ENCODE data around the gene RAF1.

Gene RAF1

DNA sequence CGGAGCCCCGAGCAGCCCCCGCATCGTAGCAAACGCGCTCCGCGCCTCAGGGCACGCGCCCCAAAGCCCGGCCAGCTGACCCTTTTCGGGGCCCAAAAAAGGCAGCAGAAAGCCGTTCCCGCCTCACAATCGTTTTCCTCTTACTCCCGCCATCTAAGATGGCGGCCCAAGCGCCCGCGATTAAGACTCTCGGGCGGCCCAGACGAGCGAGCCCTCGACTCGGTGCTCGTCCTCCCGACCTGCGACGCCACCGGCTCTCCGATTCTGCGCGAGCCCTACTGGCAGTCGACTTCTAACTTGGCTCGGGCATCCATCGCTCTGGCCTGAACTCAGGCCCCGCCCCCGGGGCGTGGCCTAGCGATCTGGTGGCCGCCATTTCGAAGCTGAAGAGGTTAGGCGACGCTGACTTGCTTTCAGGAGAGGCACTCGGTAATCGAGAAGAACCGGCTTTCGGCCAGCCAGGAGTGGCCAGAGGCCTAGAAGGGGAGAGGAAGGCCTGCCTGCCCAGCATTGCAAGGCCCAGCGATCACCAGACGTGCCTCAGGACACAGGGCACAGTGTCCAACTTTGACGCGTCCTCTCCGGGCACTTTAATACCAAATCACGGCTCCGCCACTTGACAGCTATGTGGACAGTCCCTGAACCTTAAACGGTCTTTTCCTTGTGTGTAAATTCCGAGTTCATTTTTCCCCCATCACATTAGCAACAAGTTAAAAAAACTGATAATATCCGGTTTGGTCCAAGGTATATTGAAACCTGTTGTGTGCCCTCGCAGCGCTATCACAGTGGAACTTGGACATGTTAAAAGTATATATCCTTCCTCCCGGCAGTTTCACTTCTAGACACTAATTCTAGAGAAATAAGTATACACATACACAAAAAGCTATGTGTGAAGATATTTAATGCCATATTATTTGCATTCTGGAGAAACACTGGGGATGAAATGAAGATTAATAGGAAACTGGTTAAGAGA, at the start of gene RAF1:
Gene RAF1, minus strand, starts transcription at position 182 of the 973 bp plus-strand sequence. CDS start 45,396 bp downstream, outside the sequence.
- Histone ChIP-seq H3K36me3 (replicated peaks; ENCODE audit: insufficient read depth, low read length) (no peaks in the 10 kb centered on the region), H3K4me2 (ENCODE audit: low read depth, low read length) (peak within 1 kb of the TSS; percentile 77), H3K9me3 (replicated peaks; ENCODE audit: insufficient read depth, low read length) (no peaks in the 10 kb centered on the region), H4K20me1 (ENCODE audit: insufficient read depth, low read length) (peaks cover 18% of the 10 kb centered on the region), H3K9ac (ENCODE audit: low read length) (peak within 1 kb of the TSS; percentile 99), H3K27me3 (replicated peaks; ENCODE audit: insufficient read depth, low read length) (no peaks in the 10 kb centered on the region), H3F3A (ENCODE audit: insufficient read depth, low read length) (peaks cover 13% of the 10 kb centered on the region), H3K9me2 (replicated peaks; ENCODE audit: insufficient read depth, low read length) (no peaks in the 10 kb centered on the region), H3K79me2 (ENCODE audit: low read length) (peaks cover 47% of the 10 kb centered on the region), H3K27ac (ENCODE audit: low read length) (peak within 1 kb of the TSS; percentile 94), H3K4me3 (ENCODE audit: low read length) (peak within 1 kb of the TSS; percentile 89), H3K4me1 (ENCODE audit: low read length) (peaks cover 20% of the 10 kb centered on the region), H2AFZ (ENCODE audit: low read length) (peak within 1 kb of the TSS; percentile 98)
- peak; percentile 99 for DNase-seq
- TF ChIP-seq, protein P1, sequence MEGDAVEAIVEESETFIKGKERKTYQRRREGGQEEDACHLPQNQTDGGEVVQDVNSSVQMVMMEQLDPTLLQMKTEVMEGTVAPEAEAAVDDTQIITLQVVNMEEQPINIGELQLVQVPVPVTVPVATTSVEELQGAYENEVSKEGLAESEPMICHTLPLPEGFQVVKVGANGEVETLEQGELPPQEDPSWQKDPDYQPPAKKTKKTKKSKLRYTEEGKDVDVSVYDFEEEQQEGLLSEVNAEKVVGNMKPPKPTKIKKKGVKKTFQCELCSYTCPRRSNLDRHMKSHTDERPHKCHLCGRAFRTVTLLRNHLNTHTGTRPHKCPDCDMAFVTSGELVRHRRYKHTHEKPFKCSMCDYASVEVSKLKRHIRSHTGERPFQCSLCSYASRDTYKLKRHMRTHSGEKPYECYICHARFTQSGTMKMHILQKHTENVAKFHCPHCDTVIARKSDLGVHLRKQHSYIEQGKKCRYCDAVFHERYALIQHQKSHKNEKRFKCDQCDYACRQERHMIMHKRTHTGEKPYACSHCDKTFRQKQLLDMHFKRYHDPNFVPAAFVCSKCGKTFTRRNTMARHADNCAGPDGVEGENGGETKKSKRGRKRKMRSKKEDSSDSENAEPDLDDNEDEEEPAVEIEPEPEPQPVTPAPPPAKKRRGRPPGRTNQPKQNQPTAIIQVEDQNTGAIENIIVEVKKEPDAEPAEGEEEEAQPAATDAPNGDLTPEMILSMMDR (IDR thresholded peaks at IDR 0.05; ENCODE audit: low read length) = no peak
- TF ChIP-seq EZH2phosphoT487 (IDR thresholded peaks at IDR 0.05; ENCODE audit: low read length) = no peak
- no peak for TF ChIP-seq EZH2 (optimal IDR thresholded peaks at IDR 0.05; ENCODE audit: low read depth, low read length)

GRCh38 chr3:12710062-12710461, 46.1 kb upstream of the RAF1 start:
- no peak overlapping the region for H3K27ac ChIP-seq (ENCODE audit: low read length)
- H3K4me3 ChIP-seq (ENCODE audit: low read length) = no peak overlapping the region
- TF ChIP-seq, protein P1 (IDR thresholded peaks at IDR 0.05; ENCODE audit: low read length) = no peak
- TF ChIP-seq EZH2phosphoT487 (IDR thresholded peaks at IDR 0.05; ENCODE audit: low read length) (no peak), EZH2 (optimal IDR thresholded peaks at IDR 0.05; ENCODE audit: low read depth, low read length) (no peak)
- no peak overlapping the region for H3K4me2 ChIP-seq (ENCODE audit: low read depth, low read length)
- no peaks in the 10 kb centered on the region for H3F3A ChIP-seq (ENCODE audit: insufficient read depth, low read length)
- H3K9ac ChIP-seq (ENCODE audit: low read length) = no peak overlapping the region
- DNase-seq = no peak
- H3K9me2 ChIP-seq (replicated peaks; ENCODE audit: insufficient read depth, low read length) = no peaks in the 10 kb centered on the region
- no peaks in the 10 kb centered on the region for H3K36me3 ChIP-seq (replicated peaks; ENCODE audit: insufficient read depth, low read length)
- no peaks in the 10 kb centered on the region for H3K27me3 ChIP-seq (replicated peaks; ENCODE audit: insufficient read depth, low read length)
- H2AFZ ChIP-seq (ENCODE audit: low read length) = no peak overlapping the region
- H3K4me1 ChIP-seq (ENCODE audit: low read length) = no peaks in the 10 kb centered on the region
- H3K79me2 ChIP-seq (ENCODE audit: low read length) = no peaks in the 10 kb centered on the region
- H3K9me3 ChIP-seq (replicated peaks; ENCODE audit: insufficient read depth, low read length) = no peaks in the 10 kb centered on the region
- no peaks in the 10 kb centered on the region for H4K20me1 ChIP-seq (ENCODE audit: insufficient read depth, low read length)

DNA sequence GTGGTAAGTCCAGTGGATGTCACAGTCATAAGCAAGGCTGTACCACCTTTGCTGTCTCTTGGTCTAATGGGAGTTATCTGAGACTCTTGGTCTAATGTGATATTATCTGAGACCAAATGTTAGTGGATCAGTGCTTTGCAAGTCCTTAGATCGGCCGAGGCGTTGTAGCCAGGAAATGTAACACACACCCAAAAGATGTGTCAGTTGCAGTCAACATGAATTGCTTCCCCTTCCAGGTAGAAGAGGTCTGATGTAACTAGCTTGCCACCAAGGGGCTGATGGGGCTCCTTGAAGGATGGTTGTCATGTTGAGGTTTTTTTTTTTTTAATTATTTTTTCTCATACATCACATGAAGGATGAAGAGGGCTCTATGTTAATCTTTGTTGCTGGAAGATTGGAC, 45.4 kb upstream of the RAF1 start:
- Histone ChIP-seq H3K27ac (ENCODE audit: low read length) (no peak overlapping the region), H3K27me3 (replicated peaks; ENCODE audit: insufficient read depth, low read length) (no peaks in the 10 kb centered on the region), H3K9me2 (replicated peaks; ENCODE audit: insufficient read depth, low read length) (no peaks in the 10 kb centered on the region), H3K36me3 (replicated peaks; ENCODE audit: insufficient read depth, low read length) (no peaks in the 10 kb centered on the region), H3K4me2 (ENCODE audit: low read depth, low read length) (no peak overlapping the region), H3F3A (ENCODE audit: insufficient read depth, low read length) (no peaks in the 10 kb centered on the region), H3K4me3 (ENCODE audit: low read length) (no peak overlapping the region), H4K20me1 (ENCODE audit: insufficient read depth, low read length) (no peaks in the 10 kb centered on the region), H3K79me2 (ENCODE audit: low read length) (no peaks in the 10 kb centered on the region), H3K9me3 (replicated peaks; ENCODE audit: insufficient read depth, low read length) (no peaks in the 10 kb centered on the region), H3K4me1 (ENCODE audit: low read length) (no peaks in the 10 kb centered on the region), H3K9ac (ENCODE audit: low read length) (no peak overlapping the region), H2AFZ (ENCODE audit: low read length) (no peak overlapping the region)
- DNase-seq = no peak
- TF ChIP-seq EZH2phosphoT487 (IDR thresholded peaks at IDR 0.05; ENCODE audit: low read length) = no peak
- TF ChIP-seq EZH2 (optimal IDR thresholded peaks at IDR 0.05; ENCODE audit: low read depth, low read length) = no peak
- TF ChIP-seq, protein P1 (IDR thresholded peaks at IDR 0.05; ENCODE audit: low read length) = no peak

Data from MM.1S (cell line).